Lower leg skin (tissue), 3 donors: ENCODE measurements around the gene ZBTB12.
"Not testable (repeated sequence)": the region's sequence is repeated elsewhere in the genome, so short reads cannot be mapped to it uniquely, and the experiment has no call there.

Source experiments
- CTCF ChIP-seq, 3 donors: fragments of 450-650 bp; IDR thresholded peaks; one replicate each; pipeline ENCODE4 v1.5.1; 2016; ENCODE audit warnings: antibody characterized with exemption in 3 of 3, mild to moderate bottlenecking in 3 of 3, moderate library complexity in 2 of 3
- POLR2A ChIP-seq, 2 donors: fragments of 450-650 bp; IDR thresholded peaks; one replicate each; pipeline ENCODE4 v1.6.1; 2016 to 2017; ENCODE audit warnings: antibody characterized with exemption in 2 of 2, mild to moderate bottlenecking in 1 of 2, moderate library complexity in 1 of 2

- TF ChIP-seq CTCF, POLR2A (IDR thresholded peaks at IDR 0.05): not testable (repeated sequence)
Measured at GRCh38 chr6:31857774-31858173, 44.1 kb downstream of the ZBTB12 start.
